NB4 (cell line): ENCODE results near the gene LRRK2.

Source experiments
- CTCF ChIP-seq: IDR thresholded peaks from one replicate; pipeline ENCODE4 v1.5.1; 2012; ENCODE audit warnings: low read depth, low read length
- POLR2A ChIP-seq: IDR thresholded peaks from 2 replicates; pipeline ENCODE4 v1.6.1; 2011; ENCODE audit warnings: mild to moderate bottlenecking; ENCODE audit not compliant: insufficient read length; ENCODE audit errors: extremely low read depth

- TF ChIP-seq CTCF: no peak
- TF ChIP-seq POLR2A: no peak
Observed at GRCh38 chr12:40225984-40226602, 1.3 kb downstream of the LRRK2 start.
